ENCODE data around the gene RTRAF. TPM values are rescaled to one million over a fixed set of nuclear protein-coding genes. Genes with fewer than 3 reads are reported as not detected.

The RTRAF gene
- total and polyA plus RNA-seq, 9 of the 15 experiments (the other 6 are each of a cell fraction or from before 2014, with no cell fraction given) = 126 to 204 (median 155) TPM

GRCh38 chr14:52051251-52051650 lies 61.9 kb downstream of the RTRAF start:
- DNase-seq (ENCODE audit: extremely low read depth in 1 of 4, low spot score in 3 of 4) (no peak), FAIRE-seq (no peak), ATAC-seq (no peak)
- in situ Hi-C loops (cut with MboI) (no loop called here), intact Hi-C loops (cut with micrococcal nuclease) (no loop called here)
- H3K27me3 ChIP-seq (ENCODE audit: control insufficient read depth in 2 of 2, insufficient read depth in 2 of 2, low read length in 2 of 2) = peaks cover 4 to 8% of the 10 kb centered on the region in 2 experiments; a peak in 4 of 5 replicates
- no peaks in the 10 kb centered on the region for H3K79me2 ChIP-seq (ENCODE audit: control insufficient read depth, insufficient read depth, low read length)
- H3K4me1 ChIP-seq (replicated peaks in 1 of 2; ENCODE audit: control insufficient read depth in 2 of 2, insufficient read depth in 2 of 2, low read length in 2 of 2) = no peaks in the 10 kb centered on the region
- no peaks in the 10 kb centered on the region for H3K9me3 ChIP-seq (replicated peaks; ENCODE audit: control insufficient read depth, insufficient read depth, low read depth, low read length)
- no peak overlapping the region for H3K27ac ChIP-seq (ENCODE audit: extremely low read depth, low read depth, low read length)
- no peaks in the 10 kb centered on the region for H3K36me3 ChIP-seq (ENCODE audit: control insufficient read depth, insufficient read depth, low read length)
- no peak overlapping the region for H3K9ac ChIP-seq (ENCODE audit: insufficient read depth in 1 of 2, low read depth in 2 of 2, low read length in 2 of 2)
- WGBS (ENCODE audit: insufficient coverage, low coverage, missing lambda C conversion rate) = 0% methylated on average over 3 of the region's 3 CpGs
- BruUV-seq (replicated peaks) = no TSS peak
- ChIA-PET POLR2A (interaction anchor here (0.6 kb wide), 1 partner anchor 33 kb away, joined by 3 read pairs; no protein-coding TSS in a partner anchor), CTCF (ENCODE audit: low intra/inter-chr PET ratio) (no interaction called here)
- no peak overlapping the region for H3K4me3 ChIP-seq
- no peak overlapping the region for H2AFZ ChIP-seq (ENCODE audit: low read depth, low read length)
- H3K4me2 ChIP-seq (ENCODE audit: insufficient read depth, low read length) = no peak overlapping the region
- no peaks in the 10 kb centered on the region for H4K20me1 ChIP-seq (replicated peaks; ENCODE audit: control insufficient read depth, insufficient read depth, low read length)
- no peaks in the 10 kb centered on the region for H3K9me1 ChIP-seq (ENCODE audit: control insufficient read depth, insufficient read depth, low read length)
- TF ChIP-seq ZNF655 (CRISPR knock-in tag; IDR thresholded peaks at IDR 0.05) (no peak), NCOA4 (IDR thresholded peaks at IDR 0.05; ENCODE audit: partially characterized antibody) (no peak), AFF4 (CRISPR knock-in tag; IDR thresholded peaks at IDR 0.05) (no peak), ZNF785 (CRISPR knock-in tag; IDR thresholded peaks at IDR 0.05) (no peak), FOXA3 (CRISPR knock-in tag; conservative IDR thresholded peaks at IDR 0.05 in 1 of 2, IDR thresholded peaks at IDR 0.05 in 1 of 2) (no peak), CEBPZ (IDR thresholded peaks at IDR 0.05; ENCODE audit: borderline replicate concordance, low read depth, low read length) (no peak), NELFE (IDR thresholded peaks at IDR 0.05; ENCODE audit: insufficient read depth, insufficient read length) (no peak), EGR1 (conservative IDR thresholded peaks at IDR 0.05) (no peak), TFAM (CRISPR knock-in tag; conservative IDR thresholded peaks at IDR 0.05) (no peak), HMBOX1 (IDR thresholded peaks at IDR 0.05) (no peak), STAT5B (CRISPR knock-in tag; IDR thresholded peaks at IDR 0.05) (no peak)

Measured in K562 (cell line).